PC-9 (cell line): ENCODE results near the gene AIP. TPM values are rescaled to one million over a fixed set of nuclear protein-coding genes. Genes with fewer than 3 reads are reported as not detected.

Experiments used
- BruUV-seq: library from RNA; stranded (reverse); fragments of 400-500 nt; replicated peaks from 2 replicates; lab custom pipeline; 2021; lab: Mats Ljungman, UMichigan
- CTCF ChIA-PET: fragments of 300-600 bp; sonication (Branson Sonifier 250); formaldehyde crosslinking; loops from one replicate; lab custom pipeline; 2022; ENCODE audit warnings: antibody characterized with exemption; lab: Charles Lee
- POLR2A ChIA-PET: fragments of 300-600 bp; sonication (Branson Sonifier 250); formaldehyde crosslinking; loops from one replicate; lab custom pipeline; 2022; ENCODE audit warnings: antibody characterized with exemption; ENCODE audit not compliant: unreplicated experiment; lab: Charles Lee
- DNase-seq, 2 experiments: peaks; one replicate each; pipeline versions ENCODE4 v3.0.0 to v3.0.0-alpha.2; 2015 to 2022; ENCODE audit warnings: mixed read lengths in 1 of 2
- H2AFZ ChIP-seq: fragments of 200-600 bp; sonication (generic); 2 replicates; pipeline ENCODE4 v1.8.1; 2017; ENCODE audit warnings: antibody characterized with exemption
- H3F3A ChIP-seq: fragments of 200-600 bp; sonication (generic); 2 replicates; pipeline ENCODE4 v1.8.1; 2017; ENCODE audit warnings: antibody characterized with exemption, mild to moderate bottlenecking, low read depth; ENCODE audit not compliant: insufficient read depth
- H3K27ac ChIP-seq: fragments of 200-600 bp; sonication (generic); 2 replicates; pipeline ENCODE4 v1.6.1; 2016; ENCODE audit warnings: mixed run types
- H3K27me3 ChIP-seq: fragments of 200-600 bp; sonication (generic); 2 replicates; pipeline ENCODE4 v1.6.1; 2016; ENCODE audit warnings: low read depth, mixed run types; ENCODE audit not compliant: insufficient read depth
- H3K36me3 ChIP-seq: fragments of 200-600 bp; sonication (generic); 2 replicates; pipeline ENCODE4 v1.6.1; 2016; ENCODE audit warnings: low read depth, mixed run types
- H3K4me1 ChIP-seq: fragments of 200-600 bp; sonication (generic); replicated peaks from 2 replicates; pipeline ENCODE4 v1.6.1; 2016; ENCODE audit warnings: mixed run types; ENCODE audit not compliant: insufficient read depth
- H3K4me2 ChIP-seq: fragments of 200-600 bp; sonication (generic); 2 replicates; pipeline ENCODE4 v1.6.1; 2017; ENCODE audit warnings: mixed run types
- H3K4me3 ChIP-seq: fragments of 200-600 bp; sonication (generic); 2 replicates; pipeline ENCODE4 v1.6.1; 2016; ENCODE audit warnings: mixed run types
- H3K79me2 ChIP-seq: fragments of 200-600 bp; sonication (generic); 2 replicates; pipeline ENCODE4 v1.6.1; 2017; ENCODE audit warnings: low read depth, mixed run types
- H3K9me2 ChIP-seq: fragments of 200-600 bp; sonication (generic); 2 replicates; pipeline ENCODE4 v1.8.1; 2017; ENCODE audit warnings: mild to moderate bottlenecking; ENCODE audit not compliant: insufficient read depth
- H3K9me3 ChIP-seq: fragments of 200-600 bp; sonication (generic); 2 replicates; pipeline ENCODE4 v1.8.1; 2016; ENCODE audit warnings: low read depth; ENCODE audit not compliant: insufficient read depth
- H4K20me1 ChIP-seq: fragments of 200-600 bp; sonication (generic); 2 replicates; pipeline ENCODE4 v1.8.1; 2017; ENCODE audit not compliant: insufficient read depth
- CTCF ChIP-seq: fragments of 200-600 bp; sonication (generic); conservative IDR thresholded peaks from 2 replicates; pipeline ENCODE4 v1.6.1; 2017; ENCODE audit warnings: mixed run types, antibody characterized with exemption, mild to moderate bottlenecking, moderate library complexity
- EZH2 ChIP-seq: fragments of 200-600 bp; sonication (generic); IDR thresholded peaks from 2 replicates; pipeline ENCODE4 v1.8.0; 2017; ENCODE audit warnings: antibody characterized with exemption, low read depth
- intact Hi-C: fragments of 100-400 bp; cut with micrococcal nuclease; formaldehyde crosslinking; loops from one replicate; pipeline ENCODE4 v1.10.0; 2022; ENCODE audit not compliant: unreplicated experiment
- total RNA-seq: library from RNA; stranded (reverse); gene quantifications from 2 replicates; pipeline ENCODE4 v1.2.3, GENCODE V29; 2021

The AIP gene
- total RNA-seq, 1 experiment from 2014 or later = 95.3 TPM

- CTCF ChIA-PET = no interaction called here
- H3K4me2 ChIP-seq = no peak overlapping the region
- no peak overlapping the region for H3K4me3 ChIP-seq
- no peaks in the 10 kb centered on the region for H3K36me3 ChIP-seq
- no peaks in the 10 kb centered on the region for H3K79me2 ChIP-seq
- BruUV-seq = no TSS peak
- peaks cover 23% of the 10 kb centered on the region; the same call in 1 of the 2 replicates for H3F3A ChIP-seq
- H3K27me3 ChIP-seq = no peaks in the 10 kb centered on the region
- 0 out of 2 replicates have a peak, but pooled peaks cover 5% of the 10 kb centered on the region for H4K20me1 ChIP-seq
- no peak overlapping the region for H3K27ac ChIP-seq
- TF ChIP-seq CTCF (no peak), EZH2 (no peak)
- intact Hi-C loops = no loop called here
- POLR2A ChIA-PET = no interaction called here
- no peak for DNase-seq
- H3K9me2 ChIP-seq = no peaks in the 10 kb centered on the region
- no peaks in the 10 kb centered on the region for H3K9me3 ChIP-seq
- H3K4me1 ChIP-seq = no peaks in the 10 kb centered on the region
- H2AFZ ChIP-seq = no peak overlapping the region
Measured at GRCh38 chr11:67492801-67493547, 10.1 kb downstream of the AIP start.

DNA sequence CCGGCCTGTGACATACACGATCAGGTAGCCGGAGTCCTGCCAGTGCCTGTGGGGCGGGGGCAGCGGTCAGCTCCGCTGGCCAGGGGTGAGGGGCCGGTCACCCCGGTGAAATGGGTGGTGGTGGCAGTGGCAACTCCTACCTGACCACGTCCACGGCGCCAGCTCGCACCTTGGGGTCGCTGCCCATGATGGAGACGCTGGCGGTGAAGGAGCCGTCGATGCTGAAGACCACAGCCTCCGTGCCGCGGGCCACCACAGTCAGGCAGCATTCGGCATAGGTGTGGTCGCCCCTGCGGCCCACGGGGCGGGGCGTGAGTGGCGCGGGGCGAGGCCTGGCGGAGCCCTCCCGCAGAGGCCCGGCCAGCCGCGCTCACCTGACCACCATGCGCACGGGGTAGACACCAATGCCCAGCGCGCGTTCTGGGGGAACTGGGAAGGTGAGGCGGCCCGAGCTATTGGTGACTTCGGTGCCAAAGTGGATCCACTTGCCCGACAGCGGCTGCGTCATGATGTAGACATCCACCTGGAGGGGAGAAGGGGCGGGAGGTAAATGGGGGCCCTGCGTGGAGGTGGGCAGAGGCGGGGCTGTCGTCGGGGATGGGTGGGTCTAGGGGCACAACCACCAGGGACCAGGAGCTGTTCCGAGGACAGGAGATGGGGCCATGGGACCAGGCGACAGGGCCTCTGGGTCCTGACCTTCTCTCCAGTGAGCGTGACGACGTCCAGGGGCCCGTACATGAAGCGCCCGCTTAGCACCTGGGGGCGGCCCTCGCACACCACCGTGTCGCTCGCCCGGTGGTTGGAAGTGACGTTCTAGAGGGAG lies 10.9 kb downstream of the AIP start:
- BruUV-seq = no TSS peak

More for the DNA sequence above, 10.9 kb downstream of the AIP start:
- Histone ChIP-seq H3K9me2 (no peaks in the 10 kb centered on the region), H3K27ac (no peak overlapping the region), H3K4me2 (no peak overlapping the region), H4K20me1 (0 out of 2 replicates have a peak, but pooled peaks cover 5% of the 10 kb centered on the region), H3K9me3 (no peaks in the 10 kb centered on the region), H3K36me3 (no peaks in the 10 kb centered on the region; the same call in 1 of the 2 replicates), H3K79me2 (no peaks in the 10 kb centered on the region), H3K27me3 (no peaks in the 10 kb centered on the region), H3K4me3 (no peak overlapping the region), H2AFZ (no peak overlapping the region), H3K4me1 (no peaks in the 10 kb centered on the region), H3F3A (peaks cover 23% of the 10 kb centered on the region; the same call in 1 of the 2 replicates)
- CTCF ChIA-PET = no interaction called here
- no peak for DNase-seq
- POLR2A ChIA-PET = no interaction called here
- intact Hi-C loops = no loop called here
- TF ChIP-seq EZH2 = no peak
- TF ChIP-seq CTCF = no peak
